Measurements from ENCODE around the gene ZNF800.

ZNF800 gene

DNA sequence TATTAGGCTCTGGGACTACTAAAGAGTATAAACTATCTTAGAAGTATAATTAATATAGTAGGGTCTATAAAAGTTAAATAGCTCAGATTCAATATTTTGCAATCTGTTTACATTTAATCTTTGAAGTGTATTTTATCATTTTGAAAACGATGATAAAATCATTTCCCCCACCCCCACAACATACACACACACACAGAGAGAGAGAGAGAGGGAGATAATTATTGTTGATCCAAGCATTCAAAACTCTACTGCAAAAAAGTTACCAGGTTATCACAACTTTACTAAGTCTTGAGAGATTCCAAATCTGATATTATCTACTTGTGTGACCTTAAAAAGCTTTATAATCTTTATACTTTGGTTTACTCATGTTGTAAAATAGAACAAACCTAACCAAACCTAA, 14.0 kb downstream of the ZNF800 start:
- H3K36me3 ChIP-seq (ENCODE audit: control insufficient read depth in 2 of 2, insufficient read depth in 1 of 2, low read length in 2 of 2), result peaks cover 0 to 13% of the 10 kb centered on the region in 2 experiments; a peak in 2 of 3 replicates
- H3K9me3 ChIP-seq (ENCODE audit: control insufficient read depth, insufficient read depth, low read depth, low read length), result no peaks in the 10 kb centered on the region
- POLR2A ChIA-PET, result interaction anchor here (1.8 kb wide), 1 partner anchor 13 kb away, joined by 10 read pairs; the partner anchor contains the start of gene ZNF800
- peaks cover 13% of the 10 kb centered on the region; the same call in 1 of the 2 replicates for H3K4me1 ChIP-seq (ENCODE audit: control insufficient read depth, insufficient read depth, low read length)
- H3K4me3 ChIP-seq (ENCODE audit: low read depth, low read length), result no peak overlapping the region
- CTCF ChIA-PET, result interaction anchor here (0.7 kb wide), 1 partner anchor 13 kb away, joined by 3 read pairs; no protein-coding TSS in a partner anchor
- no peak overlapping the region for H3K27ac ChIP-seq (ENCODE audit: extremely low read depth, low read depth, low read length)
- no peak for TF ChIP-seq ZBTB8A (tag by site-specific recombination; IDR thresholded peaks at IDR 0.05)
- no peak for TF ChIP-seq ZNF549 (tag by site-specific recombination; IDR thresholded peaks at IDR 0.05)
- TF ChIP-seq PRDM6 (tag by site-specific recombination; IDR thresholded peaks at IDR 0.05), result peak; percentile 34; the same call in 1 of the 2 replicates
- TF ChIP-seq, protein P1, sequence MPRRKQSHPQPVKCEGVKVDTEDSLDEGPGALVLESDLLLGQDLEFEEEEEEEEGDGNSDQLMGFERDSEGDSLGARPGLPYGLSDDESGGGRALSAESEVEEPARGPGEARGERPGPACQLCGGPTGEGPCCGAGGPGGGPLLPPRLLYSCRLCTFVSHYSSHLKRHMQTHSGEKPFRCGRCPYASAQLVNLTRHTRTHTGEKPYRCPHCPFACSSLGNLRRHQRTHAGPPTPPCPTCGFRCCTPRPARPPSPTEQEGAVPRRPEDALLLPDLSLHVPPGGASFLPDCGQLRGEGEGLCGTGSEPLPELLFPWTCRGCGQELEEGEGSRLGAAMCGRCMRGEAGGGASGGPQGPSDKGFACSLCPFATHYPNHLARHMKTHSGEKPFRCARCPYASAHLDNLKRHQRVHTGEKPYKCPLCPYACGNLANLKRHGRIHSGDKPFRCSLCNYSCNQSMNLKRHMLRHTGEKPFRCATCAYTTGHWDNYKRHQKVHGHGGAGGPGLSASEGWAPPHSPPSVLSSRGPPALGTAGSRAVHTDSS (tag by site-specific recombination; IDR thresholded peaks at IDR 0.05), result no peak
- TF ChIP-seq ZNF701 (tag by site-specific recombination; IDR thresholded peaks at IDR 0.05), result no peak
- no peak for TF ChIP-seq MEIS1 (CRISPR knock-in tag; IDR thresholded peaks at IDR 0.05; ENCODE audit: borderline replicate concordance)
- no peak for TF ChIP-seq MYNN (tag by site-specific recombination; IDR thresholded peaks at IDR 0.05; ENCODE audit: borderline replicate concordance)
- TF ChIP-seq HOXA7 (CRISPR knock-in tag; IDR thresholded peaks at IDR 0.05; ENCODE audit: borderline replicate concordance), result no peak
- no peak for TF ChIP-seq ZSCAN23 (tag by site-specific recombination; IDR thresholded peaks at IDR 0.05)
- no peak for TF ChIP-seq ZNF211 (tag by site-specific recombination; IDR thresholded peaks at IDR 0.05; ENCODE audit: low read depth)
- TF ChIP-seq SCRT2 (tag by site-specific recombination; IDR thresholded peaks at IDR 0.05), result no peak
- no peak for TF ChIP-seq SP7 (tag by site-specific recombination; IDR thresholded peaks at IDR 0.05)
- no peak for TF ChIP-seq ZNF658 (tag by site-specific recombination; IDR thresholded peaks at IDR 0.05)
- TF ChIP-seq ZNF623 (tag by site-specific recombination; IDR thresholded peaks at IDR 0.05), result no peak
- TF ChIP-seq ZNF785 (tag by site-specific recombination; IDR thresholded peaks at IDR 0.05), result no peak
- TF ChIP-seq, protein P2, sequence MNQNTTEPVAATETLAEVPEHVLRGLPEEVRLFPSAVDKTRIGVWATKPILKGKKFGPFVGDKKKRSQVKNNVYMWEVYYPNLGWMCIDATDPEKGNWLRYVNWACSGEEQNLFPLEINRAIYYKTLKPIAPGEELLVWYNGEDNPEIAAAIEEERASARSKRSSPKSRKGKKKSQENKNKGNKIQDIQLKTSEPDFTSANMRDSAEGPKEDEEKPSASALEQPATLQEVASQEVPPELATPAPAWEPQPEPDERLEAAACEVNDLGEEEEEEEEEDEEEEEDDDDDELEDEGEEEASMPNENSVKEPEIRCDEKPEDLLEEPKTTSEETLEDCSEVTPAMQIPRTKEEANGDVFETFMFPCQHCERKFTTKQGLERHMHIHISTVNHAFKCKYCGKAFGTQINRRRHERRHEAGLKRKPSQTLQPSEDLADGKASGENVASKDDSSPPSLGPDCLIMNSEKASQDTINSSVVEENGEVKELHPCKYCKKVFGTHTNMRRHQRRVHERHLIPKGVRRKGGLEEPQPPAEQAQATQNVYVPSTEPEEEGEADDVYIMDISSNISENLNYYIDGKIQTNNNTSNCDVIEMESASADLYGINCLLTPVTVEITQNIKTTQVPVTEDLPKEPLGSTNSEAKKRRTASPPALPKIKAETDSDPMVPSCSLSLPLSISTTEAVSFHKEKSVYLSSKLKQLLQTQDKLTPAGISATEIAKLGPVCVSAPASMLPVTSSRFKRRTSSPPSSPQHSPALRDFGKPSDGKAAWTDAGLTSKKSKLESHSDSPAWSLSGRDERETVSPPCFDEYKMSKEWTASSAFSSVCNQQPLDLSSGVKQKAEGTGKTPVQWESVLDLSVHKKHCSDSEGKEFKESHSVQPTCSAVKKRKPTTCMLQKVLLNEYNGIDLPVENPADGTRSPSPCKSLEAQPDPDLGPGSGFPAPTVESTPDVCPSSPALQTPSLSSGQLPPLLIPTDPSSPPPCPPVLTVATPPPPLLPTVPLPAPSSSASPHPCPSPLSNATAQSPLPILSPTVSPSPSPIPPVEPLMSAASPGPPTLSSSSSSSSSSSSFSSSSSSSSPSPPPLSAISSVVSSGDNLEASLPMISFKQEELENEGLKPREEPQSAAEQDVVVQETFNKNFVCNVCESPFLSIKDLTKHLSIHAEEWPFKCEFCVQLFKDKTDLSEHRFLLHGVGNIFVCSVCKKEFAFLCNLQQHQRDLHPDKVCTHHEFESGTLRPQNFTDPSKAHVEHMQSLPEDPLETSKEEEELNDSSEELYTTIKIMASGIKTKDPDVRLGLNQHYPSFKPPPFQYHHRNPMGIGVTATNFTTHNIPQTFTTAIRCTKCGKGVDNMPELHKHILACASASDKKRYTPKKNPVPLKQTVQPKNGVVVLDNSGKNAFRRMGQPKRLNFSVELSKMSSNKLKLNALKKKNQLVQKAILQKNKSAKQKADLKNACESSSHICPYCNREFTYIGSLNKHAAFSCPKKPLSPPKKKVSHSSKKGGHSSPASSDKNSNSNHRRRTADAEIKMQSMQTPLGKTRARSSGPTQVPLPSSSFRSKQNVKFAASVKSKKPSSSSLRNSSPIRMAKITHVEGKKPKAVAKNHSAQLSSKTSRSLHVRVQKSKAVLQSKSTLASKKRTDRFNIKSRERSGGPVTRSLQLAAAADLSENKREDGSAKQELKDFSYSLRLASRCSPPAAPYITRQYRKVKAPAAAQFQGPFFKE (tag by site-specific recombination; IDR thresholded peaks at IDR 0.05; ENCODE audit: borderline replicate concordance), result no peak
- 0 out of 2 replicates have a peak, but pooled peaks have one; percentile 14 for TF ChIP-seq ZNF596 (tag by site-specific recombination; IDR thresholded peaks at IDR 0.05)
- no peak for TF ChIP-seq ZNF670 (tag by site-specific recombination; IDR thresholded peaks at IDR 0.05; ENCODE audit: low read depth)
- TF ChIP-seq ATF2 (tag by site-specific recombination; IDR thresholded peaks at IDR 0.05; ENCODE audit: low read depth), result no peak
- TF ChIP-seq KLF16 (tag by site-specific recombination; IDR thresholded peaks at IDR 0.05), result no peak
- TF ChIP-seq ZFP3 (tag by site-specific recombination; IDR thresholded peaks at IDR 0.05; ENCODE audit: low read depth), result no peak
- no peak for TF ChIP-seq KLF1 (tag by site-specific recombination; IDR thresholded peaks at IDR 0.05)
- TF ChIP-seq ZBTB48 (tag by site-specific recombination; IDR thresholded peaks at IDR 0.05), result no peak
- TF ChIP-seq ZNF792 (tag by site-specific recombination; IDR thresholded peaks at IDR 0.05), result no peak
- TF ChIP-seq ZNF404 (tag by site-specific recombination; IDR thresholded peaks at IDR 0.05), result no peak
- no peak for TF ChIP-seq BCL11B (tag by site-specific recombination; IDR thresholded peaks at IDR 0.05; ENCODE audit: low read depth)
- peak; percentile 21; the same call in 1 of the 2 replicates for TF ChIP-seq EGR2 (tag by site-specific recombination; IDR thresholded peaks at IDR 0.05; ENCODE audit: low read depth)
- TF ChIP-seq GLI2 (tag by site-specific recombination; IDR thresholded peaks at IDR 0.05; ENCODE audit: borderline replicate concordance, low read depth), result no peak

Data from HEK293 (cell line).